HCT116 (cell line): Measurements from ENCODE around the gene MCL1. TPM values are rescaled to one million over a fixed set of nuclear protein-coding genes. Genes with fewer than 3 reads are reported as not detected.

ENCODE experiments used
- ATAC-seq: fragments of 200-7000 bp; cut with Tn5 transposase; 2 replicates; pipeline ENCODE4 v1.9.1; 2020; ENCODE audit warnings: mild to moderate bottlenecking, moderate library complexity
- BruUV-seq: library from RNA; stranded (reverse); fragments of 400-500 nt; replicated peaks from 2 replicates; lab custom pipeline; 2021; lab: Mats Ljungman, UMichigan
- CTCF ChIA-PET: fragments of 300-600 bp; sonication (Branson Sonifier 250); formaldehyde crosslinking; loops from one replicate; lab custom pipeline; 2021; ENCODE audit warnings: antibody characterized with exemption; lab: Charles Lee
- POLR2A ChIA-PET: fragments of 300-600, 350-600 bp; sonication (Branson Sonifier 250); formaldehyde crosslinking; loops from one replicate; lab custom pipeline; 2021; ENCODE audit warnings: antibody characterized with exemption; lab: Charles Lee
- RAD21 ChIA-PET, 2 experiments: fragments of 300-600 bp; sonication (Branson Sonifier 250); formaldehyde crosslinking; loops; one replicate each; lab custom pipeline; 2023; ENCODE audit warnings: low total read pairs in 2 of 2; ENCODE audit not compliant: uncharacterized antibody in 2 of 2, unreplicated experiment in 2 of 2, low non-redundant PET in 1 of 2; lab: Charles Lee
- DNase-seq: peaks from one replicate; pipeline ENCODE4 v3.0.0-alpha.2; 2010; ENCODE audit warnings: low read depth, low spot score
- H2AFZ ChIP-seq: fragments of 200-600 bp; shearing (Covaris generic), sonication (generic); 2 replicates; pipeline ENCODE4 v1.6.1; 2017; ENCODE audit warnings: low read depth, mixed run types, mixed read lengths, antibody characterized with exemption, low read length; ENCODE audit not compliant: poor library complexity, severe bottlenecking
- H3K27ac ChIP-seq: 2 replicates; pipeline ENCODE4 v1.5.1; 2012; ENCODE audit warnings: low read depth, low read length
- H3K27me3 ChIP-seq: fragments of 200-600 bp; sonication (generic); 2 replicates; pipeline ENCODE4 v1.6.1; 2016; ENCODE audit warnings: mixed run types, low read length, mixed read lengths; ENCODE audit not compliant: insufficient read depth
- H3K36me3 ChIP-seq, 2 experiments: fragments of 200-500 bp in 1 of 2; fragments of 200-600 bp in 1 of 2; sonication (Bioruptor generic) in 1 of 2; sonication (generic) in 1 of 2; 2 replicates each; pipeline versions ENCODE4 v1.5.1 to v1.6.1; 2014 to 2016; ENCODE audit warnings: low read length in 2 of 2, inconsistent platforms in 1 of 2, mixed read lengths in 1 of 2, mixed run types in 1 of 2; ENCODE audit not compliant: insufficient read depth in 2 of 2, control insufficient read depth in 1 of 2
- H3K4me1 ChIP-seq, 2 experiments: fragments of 200-600 bp in 1 of 2; sonication (generic) in 1 of 2; 2 replicates each; pipeline versions ENCODE4 v1.5.1 to v1.6.1; 2012 to 2017; ENCODE audit warnings: low read length in 2 of 2, inconsistent platforms in 1 of 2, mild to moderate bottlenecking in 1 of 2, mixed read lengths in 1 of 2, mixed run types in 1 of 2, moderate library complexity in 1 of 2; ENCODE audit not compliant: insufficient read depth in 2 of 2, control insufficient read depth in 1 of 2
- H3K4me2 ChIP-seq: fragments of 200-600 bp; sonication (generic); 2 replicates; pipeline ENCODE4 v1.6.1; 2017; ENCODE audit warnings: mixed run types, low read length, mixed read lengths
- H3K4me3 ChIP-seq, 2 experiments: fragments of 200-600 bp in 1 of 2; sonication (generic) in 1 of 2; replicated peaks in 1 of 2; 2 replicates each; pipeline ENCODE4 v1.5.1; 2011 to 2016; ENCODE audit warnings: low read length in 2 of 2, control low read depth in 1 of 2, low read depth in 1 of 2, mild to moderate bottlenecking in 1 of 2, mixed read lengths in 1 of 2, mixed run types in 1 of 2
- H3K79me2 ChIP-seq: fragments of 200-600 bp; sonication (generic); 2 replicates; pipeline ENCODE4 v1.6.1; 2017; ENCODE audit warnings: mild to moderate bottlenecking, mixed run types, low read length, moderate library complexity, mixed read lengths; ENCODE audit not compliant: insufficient read depth
- H3K9ac ChIP-seq: fragments of 200-600 bp; sonication (generic); 2 replicates; pipeline ENCODE4 v1.6.1; 2016; ENCODE audit warnings: low read length, mixed read lengths
- H3K9me2 ChIP-seq: fragments of 200-600 bp; sonication (generic), shearing (Covaris generic); 2 replicates; pipeline ENCODE4 v1.6.1; 2017; ENCODE audit warnings: mixed run types, mild to moderate bottlenecking, moderate library complexity; ENCODE audit not compliant: insufficient read depth
- H3K9me3 ChIP-seq, 2 experiments: fragments of 200-500 bp in 1 of 2; fragments of 200-600 bp in 1 of 2; sonication (Bioruptor generic) in 1 of 2; sonication (generic) in 1 of 2; 2 replicates each; pipeline ENCODE4 v1.6.1; 2014 to 2017; ENCODE audit warnings: low read length in 2 of 2, mixed read lengths in 2 of 2, inconsistent platforms in 1 of 2, low read depth in 1 of 2, mild to moderate bottlenecking in 1 of 2, mixed run types in 1 of 2, moderate library complexity in 1 of 2; ENCODE audit not compliant: control insufficient read depth in 1 of 2, insufficient read depth in 1 of 2
- H4K20me1 ChIP-seq: fragments of 200-600 bp; sonication (generic), shearing (Covaris generic); 2 replicates; pipeline ENCODE4 v1.6.1; 2017; ENCODE audit warnings: mixed run types, mild to moderate bottlenecking, moderate library complexity; ENCODE audit not compliant: insufficient read depth
- CTCF ChIP-seq, 3 experiments: fragments of 200-600 bp in 1 of 3; sonication (generic) in 1 of 3; IDR thresholded peaks in 2 of 3; conservative IDR thresholded peaks in 1 of 3; 2 replicates each; pipeline ENCODE4 v1.5.1; 2012 to 2017; ENCODE audit warnings: low read depth in 2 of 3, low read length in 2 of 3, antibody characterized with exemption in 1 of 3, borderline replicate concordance in 1 of 3, control low read depth in 1 of 3, mild to moderate bottlenecking in 1 of 3, mixed read lengths in 1 of 3, mixed run types in 1 of 3, moderate library complexity in 1 of 3; ENCODE audit not compliant: insufficient read depth in 1 of 3
- ELF1 ChIP-seq: IDR thresholded peaks from 2 replicates; pipeline ENCODE4 v1.6.1; 2012; ENCODE audit warnings: low read depth, borderline replicate concordance
- JUND ChIP-seq: IDR thresholded peaks from 2 replicates; pipeline ENCODE4 v1.6.1; 2012
- MAX ChIP-seq: IDR thresholded peaks from 2 replicates; pipeline ENCODE4 v1.6.1; 2012
- SIN3A ChIP-seq: IDR thresholded peaks from 2 replicates; pipeline ENCODE4 v1.6.1; 2012; ENCODE audit warnings: low read depth
- SRF ChIP-seq: IDR thresholded peaks from 2 replicates; pipeline ENCODE4 v1.6.1; 2012; ENCODE audit warnings: low read depth
- YY1 ChIP-seq: IDR thresholded peaks from 2 replicates; pipeline ENCODE4 v1.6.1; 2011; ENCODE audit warnings: low read length, low read depth, moderate library complexity, mild to moderate bottlenecking; ENCODE audit not compliant: insufficient replicate concordance; ENCODE audit errors: extremely low read depth
- ZFX ChIP-seq: fragments of 450-650 bp; IDR thresholded peaks from 2 replicates; pipeline ENCODE4 v1.6.1; 2017
- ZNF274 ChIP-seq: fragments of 200-500 bp; sonication (Bioruptor generic); IDR thresholded peaks from 2 replicates; pipeline ENCODE4 v1.6.1; 2014; ENCODE audit warnings: mild to moderate bottlenecking, low read depth, low read length, inconsistent platforms
- intact Hi-C: fragments of 100-400 bp; cut with micrococcal nuclease; formaldehyde crosslinking; loops from 2 replicates; pipeline ENCODE4 v1.10.0; 2022
- total RNA-seq: library from RNA; stranded (reverse); gene quantifications from one replicate; pipeline ENCODE4 v1.2.1, GENCODE V29; 2021; ENCODE audit not compliant: unreplicated experiment
- TF ChIP-seq, protein P1 (sequence below): IDR thresholded peaks from 2 replicates; pipeline ENCODE4 v1.6.1; 2012; ENCODE audit warnings: low read depth

The MCL1 gene
- total RNA-seq, 1 experiment from 2014 or later = 146 TPM

DNA sequence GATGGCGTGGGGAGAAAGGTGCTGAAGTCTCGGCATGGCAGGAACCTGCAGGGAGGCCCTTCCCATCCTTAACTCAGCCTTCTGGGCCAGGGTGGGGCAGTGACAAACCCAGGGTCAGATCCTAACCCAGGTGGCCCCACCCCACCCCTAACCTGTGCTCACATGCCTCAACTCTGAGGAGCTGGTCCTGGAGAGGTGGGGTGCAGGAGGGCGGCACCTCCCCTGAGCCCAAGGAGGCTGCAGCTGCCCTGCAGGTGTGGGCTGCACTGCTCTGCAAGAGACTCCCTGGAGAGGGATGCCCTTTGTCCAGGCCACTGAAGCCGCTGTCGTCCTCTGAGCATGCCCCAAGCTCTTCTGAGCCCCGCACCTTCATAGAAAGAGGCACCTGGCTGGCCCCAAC lies 45.4 kb downstream of the MCL1 start:
- Histone ChIP-seq H3K36me3 (no peaks in the 10 kb centered on the region), H3K4me3 (no peak overlapping the region), H2AFZ (no peak overlapping the region), H3K4me2 (no peak overlapping the region), H3K9me2 (no peaks in the 10 kb centered on the region), H3K79me2 (no peaks in the 10 kb centered on the region), H4K20me1 (no peaks in the 10 kb centered on the region), H3K27ac (no peak overlapping the region), H3K27me3 (no peaks in the 10 kb centered on the region), H3K4me1 (peaks cover 6 to 45% of the 10 kb centered on the region in 2 experiments; a peak in 3 of 4 replicates), H3K9ac (no peak overlapping the region), H3K9me3 (no peaks in the 10 kb centered on the region)
- intact Hi-C loops = loop anchor here (5.0 kb wide), 1 partner anchor 277 kb away; the partner anchor contains the start of gene CA14
- ATAC-seq = no peak
- DNase-seq = no peak
- ChIA-PET POLR2A (no interaction called here), RAD21 (interaction anchor here in 1 of 2 experiments (0.7 kb wide), 1 partner anchor 193 kb away, joined by 3 read pairs; no protein-coding TSS in a partner anchor), CTCF (interaction anchor here (1.5 kb wide), 1 partner anchor 278 kb away, joined by 3 read pairs; no protein-coding TSS in a partner anchor)
- BruUV-seq = no TSS peak
- TF ChIP-seq ZFX = no peak
- TF ChIP-seq, protein P1, sequence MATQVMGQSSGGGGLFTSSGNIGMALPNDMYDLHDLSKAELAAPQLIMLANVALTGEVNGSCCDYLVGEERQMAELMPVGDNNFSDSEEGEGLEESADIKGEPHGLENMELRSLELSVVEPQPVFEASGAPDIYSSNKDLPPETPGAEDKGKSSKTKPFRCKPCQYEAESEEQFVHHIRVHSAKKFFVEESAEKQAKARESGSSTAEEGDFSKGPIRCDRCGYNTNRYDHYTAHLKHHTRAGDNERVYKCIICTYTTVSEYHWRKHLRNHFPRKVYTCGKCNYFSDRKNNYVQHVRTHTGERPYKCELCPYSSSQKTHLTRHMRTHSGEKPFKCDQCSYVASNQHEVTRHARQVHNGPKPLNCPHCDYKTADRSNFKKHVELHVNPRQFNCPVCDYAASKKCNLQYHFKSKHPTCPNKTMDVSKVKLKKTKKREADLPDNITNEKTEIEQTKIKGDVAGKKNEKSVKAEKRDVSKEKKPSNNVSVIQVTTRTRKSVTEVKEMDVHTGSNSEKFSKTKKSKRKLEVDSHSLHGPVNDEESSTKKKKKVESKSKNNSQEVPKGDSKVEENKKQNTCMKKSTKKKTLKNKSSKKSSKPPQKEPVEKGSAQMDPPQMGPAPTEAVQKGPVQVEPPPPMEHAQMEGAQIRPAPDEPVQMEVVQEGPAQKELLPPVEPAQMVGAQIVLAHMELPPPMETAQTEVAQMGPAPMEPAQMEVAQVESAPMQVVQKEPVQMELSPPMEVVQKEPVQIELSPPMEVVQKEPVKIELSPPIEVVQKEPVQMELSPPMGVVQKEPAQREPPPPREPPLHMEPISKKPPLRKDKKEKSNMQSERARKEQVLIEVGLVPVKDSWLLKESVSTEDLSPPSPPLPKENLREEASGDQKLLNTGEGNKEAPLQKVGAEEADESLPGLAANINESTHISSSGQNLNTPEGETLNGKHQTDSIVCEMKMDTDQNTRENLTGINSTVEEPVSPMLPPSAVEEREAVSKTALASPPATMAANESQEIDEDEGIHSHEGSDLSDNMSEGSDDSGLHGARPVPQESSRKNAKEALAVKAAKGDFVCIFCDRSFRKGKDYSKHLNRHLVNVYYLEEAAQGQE = no peak
- no peak for TF ChIP-seq MAX
- no peak for TF ChIP-seq JUND
- TF ChIP-seq YY1 = no peak
- no peak for TF ChIP-seq SIN3A
- TF ChIP-seq ELF1 = no peak
- TF ChIP-seq ZNF274 = no peak
- no peak for TF ChIP-seq SRF
- TF ChIP-seq CTCF (IDR thresholded peaks at IDR 0.05 in 2 of 3, conservative IDR thresholded peaks at IDR 0.05 in 1 of 3; ENCODE audit: borderline replicate concordance in 1 of 3, insufficient read depth in 1 of 3, low read depth in 2 of 3, low read length in 2 of 3) = no peak
